Lower leg skin (tissue), 4 donors: ENCODE results near the gene PACSIN3. TPM values are rescaled to one million over a fixed set of nuclear protein-coding genes. Genes with fewer than 3 reads are reported as not detected.

Source experiments
- DNase-seq, 2 donors: peaks; one replicate each; pipeline ENCODE4 v3.0.0-alpha.2; 2019; ENCODE audit warnings: low spot score in 2 of 2
- H3K4me3 ChIP-seq: fragments of 200-600 bp; sonication (generic); 2 replicates; pipeline ENCODE4 v1.5.1; 2017; ENCODE audit warnings: mild to moderate bottlenecking, low read depth; ENCODE audit not compliant: poor library complexity, severe bottlenecking
- CTCF ChIP-seq, 3 donors: fragments of 450-650 bp; IDR thresholded peaks; one replicate each; pipeline ENCODE4 v1.5.1; 2016; ENCODE audit warnings: antibody characterized with exemption in 3 of 3, mild to moderate bottlenecking in 3 of 3, moderate library complexity in 2 of 3
- POLR2A ChIP-seq, 2 donors: fragments of 450-650 bp; IDR thresholded peaks; one replicate each; pipeline ENCODE4 v1.6.1; 2016 to 2017; ENCODE audit warnings: antibody characterized with exemption in 2 of 2, mild to moderate bottlenecking in 1 of 2, moderate library complexity in 1 of 2
- WGBS, 2 donors: methylation state at CpG; one replicate each; pipeline ENCODE4 v1.1.5; 2018; 5-methylcytosine and 5-hydroxymethylcytosine counted together
- intact Hi-C: fragments of 100-400 bp; cut with DNase I; formaldehyde crosslinking; loops from one replicate; pipeline ENCODE4 v1.15.0; 2023; ENCODE audit warnings: low total_unique reads
- microRNA-seq, 2 donors: library from miRNA; unstranded; fragments of <30 nt; microRNA quantifications; one replicate each; pipeline ENCODE4, GENCODE V29; 2016; ENCODE audit warnings: borderline replicate concordance in 2 of 2, borderline number of aligned reads in 1 of 2
- total RNA-seq, 4 donors: library from RNA; depleted of rRNA; stranded (reverse); fragments of >200 nt; gene quantifications; one replicate each; pipeline ENCODE4 v1.1.0, GENCODE V29; 2016

PACSIN3 gene
- total RNA-seq, 4 donors from 2014 or later, result 47.7 to 73.5 (median 58.4) TPM

- intact Hi-C loops, result no loop called here
- 65 to 76% methylated on average over 1 of the region's 1 CpG for WGBS, 2 donors
- TF ChIP-seq CTCF (IDR thresholded peaks at IDR 0.05) (no peak), POLR2A (IDR thresholded peaks at IDR 0.05) (no peak)
- DNase-seq, result no peak
- no peak overlapping the region for H3K4me3 ChIP-seq
These were observed 53.3 kb downstream of the PACSIN3 start for GRCh38 chr11:47132981-47133380.

- H3K4me3 ChIP-seq, result no peak overlapping the region
- intact Hi-C loops, result no loop called here
- TF ChIP-seq CTCF (IDR thresholded peaks at IDR 0.05) (no peak), POLR2A (IDR thresholded peaks at IDR 0.05) (no peak)
- DNase-seq, result no peak
These were observed 53.7 kb downstream of the PACSIN3 start for GRCh38 chr11:47132490-47132889.

GRCh38 chr11:47131136-47131535 lies 55.1 kb downstream of the PACSIN3 start:
- intact Hi-C loops, result no loop called here
- no peak overlapping the region for H3K4me3 ChIP-seq
- TF ChIP-seq CTCF (IDR thresholded peaks at IDR 0.05), result no peak
- no peak for TF ChIP-seq POLR2A (IDR thresholded peaks at IDR 0.05)
- WGBS, 2 donors, result 92 to 98% methylated on average over 2 of the region's 2 CpGs
- peak in 1 of 2 donors; percentile 46 for DNase-seq

- TF ChIP-seq POLR2A (IDR thresholded peaks at IDR 0.05), result no peak
- no peak for TF ChIP-seq CTCF (IDR thresholded peaks at IDR 0.05)
- no peak overlapping the region for H3K4me3 ChIP-seq
- peak in 1 of 2 donors; percentile 34 for DNase-seq
- intact Hi-C loops, result no loop called here
- WGBS, 2 donors, result 64 to 70% methylated on average over 3 of the region's 3 CpGs
These were observed 55.7 kb downstream of the PACSIN3 start for GRCh38 chr11:47130543-47130942.

Small RNAs within 50 kb of the gene (microRNA-seq; reads per million reads assigned to microRNA genes)
- 0 reads per million in 2 donors for gene MIR6745

Other genes with a start within 250 kb of the PACSIN3 start
- 10 to 100 TPM; 47.5 to 87.6 (median 57.7) TPM for gene CSTPP1, start 249.7 kb downstream of the PACSIN3 start, total RNA-seq
- gene ARFGAP2, start 9.6 kb downstream of the PACSIN3 start, total RNA-seq, result 100 to 1,000 TPM; 105 to 239 (median 157) TPM
- gene DDB2, start 28.5 kb upstream of the PACSIN3 start, total RNA-seq, result 10 to 100 TPM; 53.2 to 85.7 (median 66.0) TPM
- 10 to 100 TPM; 20.2 to 38.9 (median 21.9) TPM for gene ACP2, start 62.4 kb upstream of the PACSIN3 start, total RNA-seq
- 10 to 100 TPM; 18.5 to 34.6 (median 23.4) TPM for gene NR1H3, start 71.6 kb upstream of the PACSIN3 start, total RNA-seq
- gene MADD, start 83.7 kb upstream of the PACSIN3 start, total RNA-seq, result 10 to 100 TPM; 43.2 to 65.5 (median 51.5) TPM
- not detected for gene MYBPC3, start 166.3 kb upstream of the PACSIN3 start, total RNA-seq
- gene SPI1, start 192.1 kb upstream of the PACSIN3 start, total RNA-seq, result 10 to 100 TPM in 2 of 4 donors, 1 to 10 TPM in 2; 7.7 to 13.4 (median 10.6) TPM
- 10 to 100 TPM; 22.9 to 59.2 (median 46.4) TPM for gene SLC39A13, start 222.2 kb upstream of the PACSIN3 start, total RNA-seq
- 100 to 1,000 TPM in 3 of 4 donors, 10 to 100 TPM in 1; 81.0 to 164 (median 118) TPM for gene PSMC3, start 240.0 kb upstream of the PACSIN3 start, total RNA-seq